Measurements from ENCODE around the gene ADRB1. TPM values are rescaled to one million over a fixed set of nuclear protein-coding genes. Genes with fewer than 3 reads are reported as not detected.

ADRB1 gene
- polyA plus RNA-seq, 3 donors from 2014 or later = 0.10 to 0.12 TPM; not detected in 1

Other genes with a start within 250 kb of the ADRB1 start
- 1 to 10 TPM; 4.3 to 7.1 (median 4.4) TPM for gene DCLRE1A, start 189.8 kb upstream of the ADRB1 start, polyA plus RNA-seq
- gene NHLRC2, start 189.2 kb upstream of the ADRB1 start, polyA plus RNA-seq = 10 to 100 TPM in 2 of 3 donors, 1 to 10 TPM in 1; 8.9 to 11.3 (median 10.2) TPM
- 10 to 100 TPM; 18.2 to 24.3 (median 20.0) TPM for gene CCDC186, start 130.3 kb downstream of the ADRB1 start, polyA plus RNA-seq
- not detected for gene TDRD1, start 135.5 kb downstream of the ADRB1 start, polyA plus RNA-seq
- not detected for gene VWA2, start 195.4 kb downstream of the ADRB1 start, polyA plus RNA-seq